DMS79 treated with DMSO at 0.1 percent for 48 hours (cell line): ENCODE results near the gene SLC23A2.
"Not testable (repeated sequence)": the region's sequence is repeated elsewhere in the genome, so short reads cannot be mapped to it uniquely, and the experiment has no call there.

Experiments used
- DNase-seq: peaks from one replicate; lab custom pipeline; 2025; lab: John Stamatoyannopoulos, UW

SLC23A2 gene

DNA sequence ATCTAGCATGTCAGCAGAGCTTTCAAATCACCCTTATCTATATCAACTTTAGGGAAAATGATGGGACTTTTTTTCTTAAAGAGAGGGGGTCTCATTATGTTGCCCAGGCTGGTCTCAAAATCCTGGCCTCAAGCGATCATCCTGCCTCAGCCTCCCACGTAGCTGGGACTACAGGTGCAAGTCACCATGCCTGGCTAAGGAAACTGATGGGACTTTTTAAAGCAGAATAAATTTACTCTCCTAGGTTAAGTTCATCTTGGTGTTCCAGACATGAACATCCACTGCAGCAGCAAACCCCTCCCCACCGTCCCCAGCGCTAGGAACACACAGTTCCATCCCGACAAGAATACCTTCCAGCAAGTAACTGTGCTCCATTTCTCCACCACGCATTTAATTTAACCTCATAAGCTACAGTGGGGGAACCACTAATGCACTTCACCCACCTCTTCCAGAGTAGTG lies 64.9 kb downstream of the SLC23A2 start:
- DNase-seq = no peak

DNA sequence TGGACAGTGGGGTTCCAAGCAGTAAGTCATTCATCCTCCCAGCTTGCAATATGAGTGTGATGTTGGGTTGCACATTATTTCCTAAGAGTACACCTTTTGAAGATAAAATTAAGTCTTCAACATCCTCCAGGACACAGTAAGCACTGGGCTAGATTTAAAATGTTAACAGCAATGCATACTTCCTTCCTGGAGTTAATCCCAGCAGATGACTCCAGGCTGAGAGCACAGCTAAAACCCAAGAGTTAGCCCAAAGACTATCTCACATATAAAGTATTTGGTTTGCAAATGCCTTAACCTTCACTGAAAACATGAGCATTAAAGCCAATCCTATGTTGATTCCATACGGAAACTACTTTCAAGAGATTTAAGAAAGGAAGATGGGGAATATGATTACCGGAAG lies 69.2 kb downstream of the SLC23A2 start:
- no peak for DNase-seq

DNA sequence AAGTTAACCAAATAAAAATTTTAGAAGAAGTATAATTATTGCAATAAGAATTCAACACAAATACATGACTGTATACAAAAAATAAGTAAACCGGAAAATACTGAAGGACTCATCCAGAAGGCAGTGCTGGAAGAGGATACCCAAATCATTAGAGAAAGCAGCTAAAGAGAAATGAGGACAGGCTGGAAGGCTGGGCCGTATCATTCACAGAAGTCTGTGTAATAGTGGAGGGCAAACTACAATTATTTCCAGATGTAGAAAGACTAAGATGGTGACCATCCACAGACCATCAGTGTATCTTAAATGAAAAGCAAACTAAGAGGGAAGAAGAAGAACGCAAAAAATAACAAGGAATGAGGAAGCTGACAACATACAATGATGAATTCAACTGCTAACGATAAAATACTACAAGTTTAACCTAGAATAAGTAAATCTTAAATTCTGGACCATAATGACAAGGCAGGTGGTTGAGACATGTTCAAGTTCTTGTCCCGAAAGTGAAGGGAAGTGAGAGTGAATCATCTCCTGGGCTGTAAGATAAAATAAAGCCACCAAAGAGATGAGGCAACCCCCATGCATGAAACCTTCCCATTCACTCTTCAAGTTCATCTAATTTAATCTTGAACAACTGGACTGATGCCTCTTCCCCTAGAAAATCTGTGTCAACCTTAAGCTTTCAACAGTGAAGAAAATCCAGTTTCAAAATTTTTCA lies 71.5 kb downstream of the SLC23A2 start:
- no peak for DNase-seq

DNA sequence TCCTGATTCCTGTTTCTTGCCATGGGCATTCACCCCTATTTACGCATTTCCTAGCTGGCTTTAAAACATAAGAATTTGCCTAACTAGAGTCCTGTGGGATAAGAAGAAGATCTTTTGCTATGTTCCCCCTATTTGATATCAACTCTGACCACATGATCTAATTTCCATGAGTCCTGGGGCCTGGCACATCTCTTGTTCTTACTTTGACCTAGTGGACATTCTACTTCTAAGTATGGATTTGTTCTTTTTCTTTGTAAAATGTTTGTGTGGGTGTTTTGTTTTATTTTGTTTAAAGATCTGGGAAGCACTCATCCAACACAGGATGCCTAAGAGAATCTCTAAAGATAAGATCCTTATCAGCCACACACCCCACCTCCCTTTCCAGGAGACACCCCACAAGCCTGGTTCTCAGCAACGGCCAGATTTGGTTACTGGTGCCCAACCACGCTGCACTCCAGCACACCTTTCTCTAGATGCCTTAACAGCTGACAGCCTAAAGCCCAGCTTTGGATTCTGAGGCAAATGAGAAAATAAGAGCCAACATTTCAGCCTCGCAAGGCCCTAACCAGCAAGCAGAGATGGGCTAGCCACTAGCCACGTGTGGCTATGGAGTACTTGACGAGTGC lies 74.7 kb downstream of the SLC23A2 start:
- no peak for DNase-seq

DNA sequence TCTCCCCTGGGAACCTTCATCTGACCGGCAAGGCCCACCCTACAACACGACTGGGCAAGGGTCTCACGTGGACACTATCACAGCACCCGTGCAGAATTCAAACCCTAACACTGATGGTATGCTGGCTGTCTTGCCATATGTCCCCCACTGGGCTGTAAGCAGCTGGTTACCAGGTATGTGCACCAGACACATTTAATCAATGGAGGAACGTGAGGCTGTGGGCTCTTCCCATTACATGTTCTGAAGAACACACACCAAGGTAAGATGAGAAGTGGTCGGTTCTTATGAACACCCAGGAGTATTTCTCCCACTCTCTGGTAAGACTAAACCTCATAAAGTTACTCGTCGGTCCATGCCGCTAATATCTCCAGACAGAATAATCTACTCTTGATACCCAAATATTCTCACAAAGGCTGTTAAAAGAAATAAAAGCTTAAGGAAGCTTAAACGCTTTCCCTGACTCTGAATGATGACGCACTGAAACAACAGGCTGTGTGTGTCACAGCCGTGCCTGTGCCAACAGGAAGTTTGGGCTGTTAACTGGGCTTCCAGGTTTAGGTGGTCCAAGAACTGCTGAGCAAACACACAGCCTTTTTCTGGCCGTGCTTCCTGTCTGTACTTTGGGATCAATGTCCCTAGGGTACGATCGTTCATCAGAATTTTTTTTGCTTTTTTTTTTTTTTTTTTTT lies 75.3 kb downstream of the SLC23A2 start:
- DNase-seq = no peak

DNA sequence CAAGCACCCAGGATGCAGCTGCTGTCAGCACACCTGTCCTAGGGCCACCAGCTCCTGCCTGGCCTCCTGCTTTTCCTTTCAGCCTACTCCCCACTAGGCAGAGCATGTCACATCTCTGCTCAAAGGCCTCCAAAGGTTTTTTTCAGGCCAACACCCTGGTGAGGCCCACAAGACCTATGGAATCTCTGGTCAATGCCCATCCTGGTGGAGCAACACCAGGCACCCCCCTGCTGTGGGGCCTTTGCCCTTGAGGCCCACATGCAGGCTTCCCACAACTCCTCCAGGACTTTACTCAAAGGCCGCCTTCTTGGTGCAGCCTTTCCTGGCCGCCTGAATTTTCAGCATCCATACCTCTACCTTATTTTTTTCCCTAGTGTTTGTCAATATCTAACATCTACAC lies 76.9 kb downstream of the SLC23A2 start:
- no peak for DNase-seq

DNA sequence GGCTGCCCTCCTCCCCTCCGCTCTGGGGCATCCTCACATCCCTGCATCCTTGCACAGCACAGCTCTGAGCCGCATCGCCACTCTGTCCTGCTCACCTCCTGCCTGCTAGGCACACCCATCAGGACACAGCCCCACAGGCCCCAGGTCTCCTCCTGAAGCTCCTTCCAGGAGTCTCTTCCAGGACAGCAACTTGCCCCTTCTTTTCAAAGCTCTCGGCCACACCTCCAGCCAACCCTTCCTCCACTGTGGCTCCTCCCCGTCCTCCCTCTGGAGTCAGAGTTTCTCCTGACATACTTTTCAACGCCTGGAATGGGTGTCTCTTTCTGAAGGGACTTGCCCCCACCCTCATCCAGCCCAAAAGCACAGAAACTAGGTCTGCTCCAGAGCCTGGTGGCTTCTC lies 77.3 kb downstream of the SLC23A2 start:
- no peak for DNase-seq

DNA sequence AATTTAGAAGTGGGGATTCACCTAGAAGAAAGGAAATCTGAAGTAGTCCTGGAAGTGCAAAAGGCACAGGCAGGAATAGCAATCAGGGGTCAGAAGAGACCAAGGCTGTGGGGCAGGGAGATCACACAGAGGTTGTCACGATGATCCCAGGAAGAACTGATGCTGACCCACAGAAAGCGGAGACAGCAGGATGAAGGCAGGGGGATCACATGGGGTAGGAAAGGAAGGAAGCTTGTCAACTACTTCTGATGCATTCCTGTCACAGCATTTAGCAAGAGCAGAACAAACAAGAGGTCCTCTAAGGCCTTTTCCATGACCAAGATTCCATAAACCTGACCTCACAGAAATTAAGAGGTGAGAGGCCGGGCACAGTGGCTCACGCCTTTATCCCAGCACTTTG lies 79.1 kb downstream of the SLC23A2 start:
- DNase-seq = no peak

DNA sequence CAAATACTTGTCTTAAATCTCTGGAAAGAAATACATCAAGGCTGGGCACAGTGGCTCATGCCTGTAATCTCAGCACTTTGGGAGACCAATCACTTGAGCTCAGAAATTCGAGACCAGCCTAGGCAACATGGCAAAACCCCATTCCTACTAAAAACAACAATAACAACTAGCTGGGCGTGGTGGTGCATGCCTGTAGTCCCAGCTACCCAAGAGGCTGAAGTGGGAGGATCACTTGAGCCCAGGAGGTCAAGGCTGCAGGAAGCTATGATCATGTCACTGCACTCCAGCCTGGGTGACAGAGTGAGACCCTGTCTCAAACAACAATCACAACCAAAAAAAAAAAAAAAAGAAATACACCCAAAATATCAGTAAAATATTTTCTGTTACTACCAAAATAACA lies 80.0 kb downstream of the SLC23A2 start:
- not testable (repeated sequence) for DNase-seq

DNA sequence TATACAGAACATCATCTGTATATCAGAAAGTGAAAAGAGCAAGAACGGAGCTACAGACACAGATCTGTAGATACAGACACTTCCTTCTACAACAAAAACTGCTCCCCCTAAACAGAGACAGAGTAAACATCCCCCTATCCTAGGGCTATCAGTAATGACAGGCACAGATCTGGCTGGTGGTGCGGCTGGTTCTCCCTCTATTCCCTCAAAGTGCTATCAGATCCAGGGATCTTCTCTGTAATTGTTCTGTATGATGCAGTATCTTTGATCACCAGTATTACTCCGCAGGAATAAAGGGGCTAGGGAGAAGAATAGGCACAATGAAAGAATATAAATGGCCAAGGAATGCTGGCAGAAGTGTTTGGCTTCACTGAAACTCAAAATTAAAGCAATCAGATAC lies 80.7 kb downstream of the SLC23A2 start:
- no peak for DNase-seq

DNA sequence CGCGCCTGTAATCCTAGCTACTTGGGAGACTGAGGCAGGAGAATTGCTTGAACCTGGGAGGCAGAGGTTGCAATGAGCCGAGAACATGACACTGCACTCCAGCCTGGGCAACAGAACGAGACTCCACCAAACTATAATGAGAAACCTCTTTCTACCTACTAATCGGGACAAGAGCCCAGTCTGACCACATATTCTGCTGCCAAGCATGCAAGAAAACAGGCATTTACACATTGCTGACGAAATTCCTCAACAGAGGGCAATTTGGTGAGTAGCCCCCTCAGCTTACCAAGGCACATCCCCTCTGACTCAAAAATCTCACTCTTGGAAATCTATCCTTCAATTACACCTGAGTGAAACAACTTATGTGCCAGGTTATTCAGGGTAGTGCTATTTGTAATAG lies 81.2 kb downstream of the SLC23A2 start:
- no peak for DNase-seq

DNA sequence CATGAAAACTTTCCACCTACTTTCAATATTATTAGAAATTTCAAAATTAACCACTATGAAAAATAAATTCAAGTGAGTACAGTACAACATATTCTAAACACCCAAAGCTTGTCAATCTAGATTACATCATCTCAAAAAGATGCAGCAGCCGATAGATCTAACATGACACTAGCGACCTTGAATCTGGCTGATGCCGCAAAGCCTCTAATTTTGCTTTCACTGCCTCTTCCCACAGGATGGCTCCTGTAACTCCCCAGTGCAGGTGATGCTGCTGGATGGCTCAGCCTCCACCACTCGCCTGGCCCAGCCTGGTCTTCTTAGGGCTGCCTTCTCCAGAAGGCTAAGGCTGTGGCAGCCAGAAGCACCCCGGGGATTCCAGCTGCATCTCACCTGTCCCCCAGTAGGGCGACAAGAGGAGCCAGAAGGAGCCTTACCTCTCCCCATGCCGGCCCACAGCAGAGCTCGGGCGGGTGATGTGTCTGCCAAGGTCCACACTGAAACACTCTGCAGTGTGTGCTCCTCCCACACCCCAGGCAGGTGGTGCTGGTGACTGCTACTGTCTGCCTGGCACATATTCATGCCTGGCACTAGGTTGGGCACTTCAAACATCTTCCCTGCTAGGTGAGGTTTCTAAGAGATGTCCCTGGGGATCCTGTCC lies 82.1 kb downstream of the SLC23A2 start:
- DNase-seq = peak; percentile 32

DNA sequence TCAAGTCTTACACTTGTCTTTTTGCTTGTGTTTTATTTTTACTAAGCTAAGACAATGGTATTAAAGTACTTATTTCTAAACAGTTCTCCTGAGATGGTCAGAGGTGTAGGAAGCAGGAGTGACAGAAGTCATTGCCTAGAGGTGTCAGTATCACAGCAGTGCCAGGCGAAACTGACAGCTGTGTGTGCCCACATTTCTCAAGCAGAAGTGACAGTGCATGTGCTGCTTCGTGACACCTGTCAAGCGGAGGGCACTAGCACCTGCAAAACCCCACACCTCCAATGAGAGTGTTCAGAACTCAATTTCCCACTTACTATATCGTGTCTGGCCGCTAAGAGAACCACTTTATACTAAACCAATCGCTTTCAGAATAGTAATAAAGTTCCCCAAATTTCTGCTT lies 82.8 kb downstream of the SLC23A2 start:
- DNase-seq = no peak

DNA sequence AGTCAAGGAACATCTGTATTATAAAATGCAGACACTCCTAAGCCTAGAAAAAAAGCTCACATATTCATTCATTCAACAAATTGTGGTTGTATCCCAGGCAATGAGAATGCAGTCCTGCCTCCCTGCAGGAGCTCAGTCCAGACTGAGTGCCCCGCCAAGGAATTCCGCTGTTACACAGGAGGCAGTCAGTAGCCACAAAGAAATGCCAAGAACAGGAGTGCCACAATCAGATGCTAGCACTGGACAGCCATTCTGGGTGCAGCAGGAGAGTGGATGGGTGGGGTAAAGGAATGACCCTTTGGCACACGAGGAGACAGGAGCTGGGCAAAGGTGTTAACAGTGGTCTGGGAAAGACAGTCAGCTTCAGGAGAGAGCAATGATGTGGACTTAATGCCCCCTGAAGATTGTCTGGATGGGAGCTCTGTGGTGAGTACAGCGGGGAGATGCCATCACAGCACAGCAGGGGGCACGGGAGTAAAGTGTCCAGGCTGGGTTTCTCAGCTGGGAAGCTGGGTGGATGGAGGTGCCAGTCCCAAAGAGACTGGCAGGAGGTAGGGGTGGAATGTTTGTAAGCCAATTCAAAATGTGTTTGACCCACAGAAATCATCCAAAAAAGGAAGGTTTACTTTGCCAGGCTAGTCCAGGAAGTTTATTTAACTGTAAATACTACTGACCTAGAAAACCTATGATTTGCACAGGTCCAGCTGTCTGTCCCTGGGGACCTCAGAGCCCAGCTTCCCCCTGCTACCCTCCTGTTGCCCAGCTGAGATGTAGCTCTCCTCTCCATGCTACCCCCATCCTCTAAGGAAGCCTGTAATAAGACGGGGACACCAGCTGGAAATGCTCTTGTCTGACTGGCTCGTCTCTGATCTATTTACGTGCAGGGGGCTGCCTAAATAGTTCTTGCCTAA lies 84.1 kb downstream of the SLC23A2 start:
- no peak for DNase-seq

DNA sequence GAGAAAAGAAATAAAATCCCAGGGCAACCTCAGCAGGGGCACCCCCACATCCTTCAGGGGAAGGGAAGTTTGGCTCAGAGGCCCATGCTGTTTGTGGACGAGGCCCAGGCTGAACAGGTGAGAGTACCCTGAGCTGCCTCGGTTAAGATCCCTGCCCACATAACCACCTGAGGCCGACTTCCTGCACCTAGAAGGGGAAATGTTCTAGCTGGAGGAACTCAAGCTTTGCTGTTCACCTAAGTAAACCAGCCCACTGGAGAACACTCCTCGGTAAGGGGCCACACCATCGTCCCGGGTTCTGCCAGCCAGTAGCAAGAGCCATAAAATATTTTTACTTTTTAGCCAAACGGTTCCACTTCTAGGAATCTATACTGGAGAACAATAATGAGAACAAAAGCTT lies 88.2 kb downstream of the SLC23A2 start:
- DNase-seq = no peak

DNA sequence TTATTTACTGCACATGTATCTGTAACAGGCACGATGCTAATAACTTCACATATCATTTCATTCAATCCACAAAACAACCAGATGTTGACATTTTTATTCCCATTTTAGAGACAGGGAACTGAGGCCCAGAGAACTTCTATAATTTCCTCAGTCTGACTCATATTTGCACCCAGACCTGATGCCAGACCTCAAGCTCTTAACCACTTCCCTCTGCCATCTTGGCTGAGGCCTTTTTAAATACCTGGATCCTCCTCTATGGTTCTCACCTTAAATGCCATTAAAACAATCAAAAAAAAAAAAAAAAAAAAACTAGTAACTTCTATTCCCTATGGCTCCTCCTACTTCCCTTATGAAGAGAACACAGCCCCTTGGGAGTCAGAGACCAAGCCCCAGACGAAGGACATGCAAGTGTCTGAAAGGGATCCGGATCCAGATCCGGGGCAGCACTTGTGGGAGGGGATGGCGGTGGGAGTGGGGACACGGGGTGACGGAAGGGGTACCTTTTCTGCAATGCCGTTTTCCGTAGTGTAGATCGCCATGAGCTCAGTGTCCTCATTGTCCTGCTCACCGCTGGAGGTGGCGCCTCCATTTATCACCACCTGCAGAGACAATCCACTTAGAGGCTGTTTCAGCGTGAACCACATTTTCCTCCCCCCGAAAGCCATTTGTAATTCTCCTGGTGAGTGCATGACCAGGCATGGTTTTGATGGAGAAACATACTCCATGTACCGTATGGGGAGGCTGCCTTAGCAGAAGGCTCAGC lies 88.7 kb downstream of the SLC23A2 start:
- no peak for DNase-seq

DNA sequence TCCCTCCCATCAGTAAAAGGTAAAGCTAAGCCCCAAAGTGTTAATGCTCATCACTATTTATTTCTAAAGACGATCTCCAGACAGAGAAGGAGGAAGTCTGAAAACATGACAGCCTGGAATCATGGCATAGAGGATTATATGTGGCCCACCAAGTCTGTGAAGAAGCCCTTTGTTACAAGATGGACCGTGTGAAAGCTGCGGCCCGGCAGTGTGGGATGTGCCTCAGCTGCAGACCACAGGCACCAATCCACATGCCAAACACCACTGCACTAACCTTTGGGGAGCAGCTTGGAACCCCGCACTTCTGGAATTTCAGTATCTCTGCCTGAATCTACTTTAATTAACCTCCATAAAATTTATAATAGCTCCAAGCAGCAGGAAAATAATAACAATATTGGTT lies 90.4 kb downstream of the SLC23A2 start:
- DNase-seq = no peak

DNA sequence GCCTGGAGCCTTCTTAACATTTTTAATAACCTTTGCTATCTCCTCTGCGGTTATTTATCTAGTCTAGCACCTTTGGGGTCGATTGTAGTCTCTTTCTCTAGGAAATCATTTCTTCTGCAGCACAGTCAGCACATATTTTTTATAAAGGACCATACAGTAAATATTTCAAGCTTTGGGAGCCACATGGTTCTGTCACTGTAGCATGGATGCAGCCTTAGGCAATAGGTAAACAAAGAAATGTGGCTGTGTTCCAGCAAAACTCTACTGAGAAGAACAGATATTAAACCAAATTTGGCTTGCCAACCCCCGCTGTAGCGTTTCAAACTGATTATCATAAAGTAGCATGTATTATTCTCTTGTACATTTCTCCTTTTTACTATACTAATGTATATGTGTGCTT lies 95.7 kb downstream of the SLC23A2 start:
- DNase-seq = no peak

DNA sequence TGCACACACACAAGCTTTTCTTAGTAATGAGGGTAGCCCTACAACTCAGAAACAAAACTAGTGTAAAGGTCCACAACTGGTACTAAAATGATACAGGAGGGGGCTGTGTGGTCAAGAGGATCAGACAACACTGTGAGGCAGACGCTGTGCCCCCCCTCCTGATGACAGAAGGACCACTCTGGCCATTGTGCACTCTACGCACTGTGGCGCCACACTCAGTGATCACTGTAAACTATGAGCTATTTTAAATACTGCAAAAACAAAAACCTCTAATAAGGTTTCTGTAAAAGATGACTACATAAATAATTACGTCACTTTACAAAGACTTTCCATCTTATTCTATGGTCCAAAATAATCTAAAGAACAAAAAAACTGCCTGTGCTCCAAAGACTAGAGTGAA lies 96.1 kb downstream of the SLC23A2 start:
- no peak for DNase-seq

DNA sequence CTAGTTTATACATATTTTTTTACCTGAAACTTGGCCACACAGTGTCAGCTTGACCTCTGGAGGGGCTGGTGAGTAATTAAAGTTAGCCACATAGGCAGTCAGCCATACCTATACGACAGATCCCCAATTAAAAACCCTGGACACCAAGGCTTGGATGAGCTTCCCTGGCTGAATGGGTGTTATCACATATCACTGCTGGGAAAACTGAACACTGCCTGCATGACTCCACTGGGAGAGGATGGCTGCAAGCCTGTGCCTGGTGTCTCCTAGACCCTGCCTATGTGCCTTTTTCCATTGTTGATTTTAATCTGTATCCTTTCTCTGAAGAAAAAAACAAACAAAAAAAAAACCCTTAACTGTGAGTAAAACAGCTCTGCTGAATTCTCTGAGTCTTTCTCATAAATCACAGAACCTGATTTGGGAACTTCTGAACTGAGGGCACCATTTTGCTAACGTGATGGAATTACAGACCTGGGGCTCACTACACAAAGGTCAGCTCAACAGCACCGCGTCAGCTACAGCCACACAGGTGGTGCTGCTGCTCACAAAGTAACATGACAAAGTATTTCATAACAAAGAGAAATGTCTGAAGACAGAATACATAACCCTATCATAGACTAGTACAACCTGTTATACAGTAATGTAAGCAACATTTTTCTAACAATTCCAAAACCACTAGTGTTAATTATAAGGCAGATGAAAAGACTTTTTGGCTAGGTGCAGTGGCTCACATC lies 97.0 kb downstream of the SLC23A2 start:
- DNase-seq = no peak
